ENCODE measurements around the gene DUSP22.

DUSP22 gene

DNA sequence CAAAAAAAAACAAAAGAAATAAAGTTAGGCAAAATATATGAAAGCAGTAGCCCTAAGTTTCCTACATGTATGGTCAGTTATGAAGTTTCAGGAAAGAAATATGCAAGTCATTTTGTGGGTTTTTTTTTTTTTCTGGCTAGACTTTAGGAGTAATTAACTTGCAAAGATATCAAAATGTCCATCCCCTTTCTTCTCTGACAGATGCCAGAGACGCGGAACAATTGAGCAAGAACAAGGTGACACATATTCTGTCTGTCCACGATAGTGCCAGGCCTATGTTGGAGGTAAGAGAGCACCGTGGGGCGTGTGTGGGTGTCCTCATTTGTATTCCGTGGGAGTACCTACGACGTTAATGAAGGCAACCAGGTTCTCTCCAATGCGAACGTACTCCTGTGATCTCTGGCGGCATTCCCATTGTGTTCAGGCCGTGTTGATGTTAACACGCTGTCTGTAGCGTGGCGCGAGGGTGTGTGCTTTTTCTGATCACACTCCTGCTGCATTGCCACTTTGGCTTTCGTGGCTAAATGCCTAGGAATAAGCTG, 19.5 kb downstream of the DUSP22 start:
- DNase-seq: no peak

DNA sequence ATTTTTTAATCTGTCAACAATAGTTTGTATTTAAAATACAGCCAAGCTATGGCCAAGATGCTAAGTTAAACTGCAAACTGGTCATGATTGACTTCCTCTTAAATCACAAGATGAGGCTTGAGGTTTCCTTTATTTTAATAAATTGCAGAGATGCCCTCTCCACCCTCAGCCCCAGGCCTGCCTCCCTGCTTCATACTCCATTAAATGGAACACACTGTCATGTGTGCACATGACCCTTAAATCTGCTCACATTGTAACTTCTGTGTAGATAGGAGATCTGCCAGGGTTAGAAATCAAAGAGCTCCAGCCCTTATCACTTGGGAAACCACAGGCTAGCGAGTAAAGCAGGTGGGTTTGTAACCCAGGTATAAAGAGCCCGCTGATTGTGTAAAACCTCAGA, 20.8 kb downstream of the DUSP22 start:
- DNase-seq: no peak

DNA sequence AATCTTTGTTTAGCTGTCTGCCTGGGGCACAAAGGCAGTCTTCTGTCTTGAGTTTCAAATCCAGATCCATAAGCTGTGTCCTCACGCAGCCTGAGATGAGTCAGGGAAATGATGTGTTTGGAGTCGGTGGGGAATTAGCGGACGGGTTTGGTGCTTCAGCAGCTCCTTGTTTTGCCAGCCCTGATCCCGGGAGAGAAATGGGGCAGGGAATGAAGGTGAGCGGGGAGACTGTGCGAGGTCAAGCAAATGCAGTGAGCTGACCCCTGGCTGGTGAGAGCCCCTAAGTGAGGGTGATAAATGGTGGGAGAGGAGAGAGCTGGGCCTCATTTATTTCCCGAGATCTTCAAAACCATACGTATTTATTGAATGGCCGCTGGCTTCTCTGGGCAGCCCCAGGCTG, 21.6 kb downstream of the DUSP22 start:
- DNase-seq: no peak

DNA sequence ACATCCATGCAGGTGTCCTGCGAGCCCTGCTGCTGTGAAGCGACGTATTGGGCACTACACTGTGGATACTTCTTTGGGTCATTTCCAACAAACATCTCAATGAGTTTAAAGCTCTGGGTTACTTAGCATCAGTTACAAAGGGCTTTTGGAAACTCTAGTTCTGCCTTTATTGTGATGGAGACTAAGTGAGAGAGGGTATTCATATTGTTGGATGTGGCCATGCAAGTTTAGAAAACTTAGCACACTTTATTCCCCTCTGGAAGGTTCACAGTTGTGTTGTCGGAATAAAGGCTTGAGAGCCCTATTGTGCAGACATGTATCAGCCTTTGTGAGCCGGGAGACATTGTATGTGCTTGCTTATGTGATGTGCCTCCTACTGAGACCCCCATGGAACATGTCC, 22.1 kb downstream of the DUSP22 start:
- DNase-seq: no peak

DNA sequence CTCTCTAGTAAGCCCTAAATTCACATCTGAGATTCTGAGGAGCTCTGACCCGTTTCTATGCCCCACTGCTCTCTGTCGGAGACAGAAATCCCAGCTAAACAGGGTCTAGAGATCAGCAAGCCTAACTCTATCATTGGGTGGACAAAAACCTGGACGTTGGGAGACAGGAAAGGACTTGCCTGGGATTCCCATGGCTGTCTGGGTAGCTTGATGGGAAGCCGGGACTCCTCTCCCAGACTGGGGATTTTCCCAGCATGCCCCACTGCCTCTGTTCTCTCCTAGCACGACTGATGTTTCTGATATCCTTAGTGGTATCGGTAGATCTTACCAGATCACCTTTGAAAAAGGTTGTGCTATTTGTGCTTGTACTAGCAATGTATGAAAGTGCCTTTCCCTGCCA, 22.9 kb downstream of the DUSP22 start:
- no peak for DNase-seq

DNA sequence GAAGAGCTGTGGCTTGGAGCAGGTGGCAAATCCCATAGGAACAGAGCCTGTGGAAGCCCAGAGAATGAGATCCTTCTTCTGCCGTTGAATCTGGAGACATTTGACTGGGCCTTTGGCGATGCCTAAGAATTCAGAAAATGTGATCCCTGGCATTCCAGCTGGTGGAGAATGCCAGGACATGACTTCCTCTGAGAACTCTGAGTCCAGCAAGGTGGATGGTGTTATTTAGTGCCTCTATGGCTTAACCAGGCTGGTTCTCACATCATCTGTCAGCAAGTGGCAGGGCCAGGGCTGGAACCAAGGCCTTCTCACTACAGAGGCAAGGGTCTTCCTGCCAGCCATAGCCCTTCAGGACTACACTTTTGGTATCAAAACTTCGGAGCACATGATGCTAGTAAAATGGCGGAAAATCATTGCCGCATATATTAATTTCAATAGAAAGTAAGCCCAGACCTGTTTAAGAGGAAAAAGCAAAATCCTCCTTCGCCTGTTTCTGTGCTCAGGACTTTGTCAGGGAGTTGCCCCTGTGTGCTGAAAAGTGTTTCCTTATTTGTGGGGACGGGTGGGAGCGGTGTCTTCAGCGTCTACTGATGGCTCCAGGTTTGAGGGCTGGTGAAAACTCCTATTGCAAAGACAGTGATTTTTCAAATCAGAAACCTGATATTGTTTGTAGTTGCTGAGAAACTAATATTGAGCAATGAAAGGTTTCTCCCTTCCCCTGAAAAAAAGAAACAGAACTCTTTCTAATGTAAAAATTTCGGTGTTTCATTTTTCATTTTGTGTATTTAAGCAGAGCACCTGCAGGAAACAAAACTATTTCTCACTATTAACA, 23.9 kb downstream of the DUSP22 start:
- DNase-seq: no peak

DNA sequence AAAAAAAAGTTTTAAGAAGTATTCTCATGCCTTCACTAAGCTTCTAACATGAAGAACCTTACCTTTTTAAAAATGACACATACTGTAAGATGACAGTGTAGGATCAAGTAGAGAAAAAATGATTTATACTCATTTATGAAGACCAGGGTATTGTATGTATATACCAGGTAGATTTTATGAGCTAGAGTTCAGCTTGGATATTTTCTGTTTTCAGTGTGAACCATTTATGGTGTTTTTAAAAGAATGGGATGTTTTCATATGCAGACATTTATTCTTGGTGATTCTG, 24.4 kb downstream of the DUSP22 start:
- DNase-seq: no peak

DNA sequence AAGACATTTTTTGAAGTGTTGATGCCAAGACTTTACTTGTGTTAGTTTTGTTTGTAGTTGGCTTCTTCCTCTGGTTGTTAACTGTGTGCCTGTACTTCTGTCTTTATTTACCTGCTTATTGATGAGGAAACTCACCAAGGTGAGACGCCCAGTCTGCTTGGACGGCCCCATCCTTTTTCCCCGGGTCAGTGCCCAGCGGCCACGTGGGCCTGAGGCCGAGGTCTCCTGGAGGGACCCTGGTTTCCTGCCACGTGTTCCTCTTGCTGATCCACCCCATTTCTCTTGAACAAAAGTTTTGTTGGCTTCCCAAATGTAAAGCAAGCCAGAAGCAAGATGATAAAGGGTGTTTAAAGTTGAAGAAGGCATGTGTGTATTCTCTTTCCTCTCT, 24.8 kb downstream of the DUSP22 start:
- no peak for DNase-seq

DNA sequence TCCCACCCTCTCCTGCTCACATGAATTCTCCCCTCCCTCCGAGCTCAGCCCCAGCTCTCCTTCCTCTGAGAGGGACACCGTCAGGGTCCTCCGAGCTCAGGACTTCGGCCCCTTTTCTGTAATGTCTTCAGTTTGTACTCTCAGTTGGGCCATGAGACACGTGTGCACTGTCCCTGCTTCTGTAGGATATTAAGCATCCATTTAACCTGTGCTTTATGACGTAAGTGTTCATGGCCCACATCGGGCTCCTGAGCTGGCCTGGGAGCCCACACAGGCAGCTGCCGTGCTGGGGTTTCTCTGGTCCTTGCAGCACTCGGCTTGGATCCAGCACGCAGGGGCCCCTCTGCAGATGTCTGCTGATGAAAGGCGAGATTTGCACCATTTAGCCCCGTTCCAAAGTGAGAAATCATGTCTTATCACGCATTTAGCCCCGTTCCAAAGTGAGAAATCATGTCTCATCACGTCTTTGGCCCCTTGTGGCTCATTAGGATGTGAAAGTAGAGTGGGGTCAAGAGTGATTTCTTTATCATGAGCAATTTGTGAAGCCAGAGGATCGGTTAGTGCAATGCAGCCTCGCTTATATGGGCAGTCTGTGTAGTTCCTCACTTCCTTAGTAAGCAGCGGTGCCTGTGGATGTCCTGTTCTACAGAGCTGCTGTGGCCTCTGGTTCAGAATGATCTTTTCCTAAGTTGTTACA, 25.3 kb downstream of the DUSP22 start:
- DNase-seq: no peak

DNA sequence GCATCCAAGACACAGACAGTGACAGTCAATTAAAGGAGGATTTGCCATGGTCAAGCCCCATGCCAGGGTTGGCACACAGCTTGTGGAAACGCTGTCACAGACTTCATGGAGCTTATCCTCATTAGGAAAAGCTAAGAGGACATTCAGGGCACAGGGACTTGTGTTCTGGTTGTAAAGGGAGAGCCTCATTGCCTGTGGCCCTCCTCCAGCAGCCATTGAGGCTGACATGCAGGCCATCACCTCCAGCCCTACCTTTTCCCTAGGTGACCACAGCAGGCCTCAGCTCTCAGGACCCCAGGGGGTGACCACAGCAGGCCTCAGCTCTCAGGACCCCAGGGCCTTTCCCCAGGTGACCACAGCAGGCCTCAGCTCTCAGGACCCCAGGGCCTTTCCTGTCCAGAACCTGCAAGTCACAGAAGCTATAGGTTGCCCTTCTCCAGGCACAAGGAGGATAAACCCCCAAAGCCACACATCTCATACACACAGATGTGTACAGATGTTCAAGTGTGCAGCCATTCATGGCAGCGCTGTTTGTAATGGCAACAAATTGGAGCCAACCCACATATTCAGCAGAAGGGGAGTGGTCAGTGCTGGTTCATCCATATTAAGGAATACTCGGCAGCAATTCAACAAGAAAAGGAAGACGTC, 26.1 kb downstream of the DUSP22 start:
- no peak for DNase-seq

DNA sequence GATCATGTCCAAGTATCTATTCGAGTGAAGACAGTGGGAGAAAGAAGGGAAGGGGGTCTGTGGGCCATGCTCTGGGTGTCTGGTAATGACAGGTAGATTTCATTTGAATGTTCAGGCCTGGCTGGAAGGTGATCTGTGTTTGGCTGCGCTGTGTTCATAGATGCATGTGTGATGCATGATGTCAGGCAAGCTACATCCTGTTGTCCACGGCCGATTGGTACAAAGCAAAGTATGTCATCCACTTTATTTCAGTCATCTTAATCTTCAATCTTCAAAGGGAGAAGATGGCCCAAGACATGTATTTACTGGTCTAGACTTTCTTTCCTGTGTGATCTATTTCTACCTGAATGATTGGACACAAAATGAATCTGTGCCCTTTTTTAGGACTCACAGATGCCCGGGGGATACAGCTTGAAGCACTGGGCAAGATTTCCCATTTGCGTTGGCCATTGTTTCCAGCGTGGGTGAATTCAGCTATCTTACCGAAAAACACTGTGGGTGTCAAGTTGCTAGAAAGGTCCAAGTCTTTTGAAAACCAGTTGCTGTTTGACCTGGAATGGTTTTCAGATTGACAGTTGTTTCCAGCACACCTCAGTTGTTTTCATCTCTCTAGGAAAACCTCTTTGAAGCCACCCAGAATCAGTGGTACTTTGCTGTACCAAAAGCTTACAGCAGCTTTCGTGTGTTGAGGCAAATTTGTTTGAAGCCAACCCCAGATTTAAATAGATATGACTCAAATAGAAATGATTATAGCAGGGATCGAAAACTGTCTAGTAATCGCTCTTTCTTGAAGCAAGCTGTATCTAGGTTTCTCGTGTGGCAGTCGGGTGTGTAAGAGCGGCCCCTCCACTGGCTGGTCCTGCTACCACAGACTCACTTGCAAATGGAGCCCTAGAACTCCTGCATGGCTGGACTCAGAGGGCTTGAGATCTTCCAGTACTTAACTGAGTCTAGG, 27.2 kb downstream of the DUSP22 start:
- DNase-seq: no peak

DNA sequence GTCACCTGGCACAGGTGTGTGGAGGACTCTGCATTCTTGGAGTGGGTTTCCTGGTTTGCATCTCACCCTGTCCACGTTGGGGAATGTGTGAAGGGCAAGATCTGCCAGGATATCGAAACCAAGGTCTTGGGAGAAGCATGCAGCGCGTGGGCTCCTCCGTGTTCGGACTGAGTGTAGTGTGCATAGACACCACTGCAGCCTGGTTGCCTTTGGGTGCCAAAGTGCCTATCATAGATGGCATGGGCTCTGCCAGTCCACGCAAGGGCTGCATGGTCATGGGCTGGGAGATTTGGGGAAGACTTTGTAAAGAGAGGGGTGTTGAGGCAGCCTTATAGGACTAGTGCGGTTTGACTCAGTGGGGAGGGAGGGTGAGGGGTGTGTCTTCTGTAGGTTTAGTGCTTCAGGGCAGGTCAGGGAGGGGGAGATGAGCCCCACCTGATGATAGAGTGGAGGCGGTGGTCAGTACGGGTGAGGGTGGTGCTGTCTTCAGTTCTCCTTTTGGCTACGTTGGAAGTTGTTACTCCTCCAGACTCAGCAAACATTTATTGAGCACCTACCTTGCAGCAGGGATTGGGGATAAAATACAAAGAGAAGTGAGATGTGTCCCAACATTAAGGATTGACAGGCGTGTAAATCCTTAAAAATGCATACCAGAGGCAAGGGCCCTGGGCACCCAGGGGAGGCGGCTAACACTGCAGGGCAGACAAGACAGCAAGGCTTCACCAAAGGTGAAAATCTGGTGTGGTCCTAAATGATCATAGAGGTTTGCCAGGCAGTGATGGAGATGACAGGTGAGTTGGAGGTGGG, 28.3 kb downstream of the DUSP22 start:
- DNase-seq: no peak

DNA sequence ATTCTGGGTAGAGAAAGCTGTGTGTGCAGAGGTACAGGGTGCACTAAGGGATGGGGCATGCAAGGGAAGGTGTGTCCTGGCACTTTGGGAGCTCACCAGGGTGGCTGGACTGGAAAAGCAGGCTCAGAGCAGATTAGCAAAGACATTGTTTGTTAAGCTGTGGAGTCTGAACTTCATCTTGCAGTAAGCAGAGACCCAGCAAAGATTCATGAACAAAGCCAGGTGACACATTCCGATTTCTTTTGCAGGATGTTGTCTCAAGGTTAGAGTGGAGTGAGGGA, 28.8 kb downstream of the DUSP22 start:
- no peak for DNase-seq

DNA sequence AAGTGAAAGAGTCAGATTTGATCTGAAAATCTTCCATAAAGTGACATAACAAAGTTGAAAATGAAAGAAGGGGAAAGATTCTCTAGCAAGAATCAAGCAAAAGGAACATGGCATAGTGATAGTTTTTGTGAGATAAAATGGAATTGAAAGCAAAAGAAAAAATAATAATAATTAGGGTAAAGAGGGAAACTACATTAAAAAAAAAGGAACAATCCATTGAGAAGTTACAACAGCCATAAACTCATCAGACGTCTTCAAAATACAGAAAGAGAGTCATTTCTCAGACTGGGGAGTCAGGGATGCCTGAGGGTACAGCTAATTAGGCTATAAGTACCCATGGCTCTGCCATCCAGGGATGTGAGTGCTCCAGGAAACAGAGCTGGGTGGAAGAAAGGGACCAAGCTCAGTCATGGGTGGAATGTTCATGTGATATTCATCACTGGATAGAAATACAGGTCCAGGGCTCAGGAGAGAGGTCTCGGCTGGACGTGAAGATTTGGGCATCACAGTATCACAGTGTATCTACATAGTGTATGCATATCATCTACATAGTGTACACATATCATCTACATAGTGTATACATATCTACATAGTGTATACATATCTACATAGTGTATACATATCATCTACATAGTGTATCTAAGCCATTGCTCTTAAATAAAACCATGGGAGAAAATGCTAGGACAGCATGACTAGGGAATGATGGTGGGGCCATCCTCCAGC, 29.4 kb downstream of the DUSP22 start:
- DNase-seq: no peak

DNA sequence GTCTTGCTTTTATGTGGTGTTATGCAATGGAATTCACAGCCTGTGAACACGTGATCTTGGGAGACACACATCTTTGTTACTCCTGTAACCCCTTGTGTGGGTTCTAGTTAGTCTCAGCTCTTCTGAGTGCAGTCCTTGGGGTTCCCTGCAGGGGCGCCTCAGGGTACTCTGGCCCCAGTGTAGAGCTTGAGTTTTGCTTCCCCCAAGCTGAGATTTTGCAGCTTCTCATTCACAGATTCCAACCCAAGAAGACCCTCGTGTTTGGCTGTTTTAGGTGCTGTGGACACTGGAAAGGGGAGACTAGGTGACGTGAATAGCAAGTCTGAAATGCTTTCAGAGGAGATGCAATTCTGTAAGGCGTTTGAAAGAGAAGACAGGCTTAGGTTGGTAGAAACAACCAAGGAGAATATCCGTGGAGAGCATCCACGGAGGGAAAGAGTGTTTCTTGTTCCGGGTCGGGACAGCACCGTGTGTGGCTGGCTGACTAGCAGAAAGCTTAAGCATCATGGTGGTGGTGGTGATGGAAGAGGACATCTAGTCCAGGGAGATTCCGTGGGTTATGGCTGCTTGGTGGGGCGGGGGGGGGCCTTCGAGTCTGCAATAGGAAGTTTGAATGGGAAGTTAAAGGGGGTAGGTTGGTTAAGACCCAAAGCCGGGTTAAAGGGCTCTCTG, 30.1 kb downstream of the DUSP22 start:
- no peak for DNase-seq

DNA sequence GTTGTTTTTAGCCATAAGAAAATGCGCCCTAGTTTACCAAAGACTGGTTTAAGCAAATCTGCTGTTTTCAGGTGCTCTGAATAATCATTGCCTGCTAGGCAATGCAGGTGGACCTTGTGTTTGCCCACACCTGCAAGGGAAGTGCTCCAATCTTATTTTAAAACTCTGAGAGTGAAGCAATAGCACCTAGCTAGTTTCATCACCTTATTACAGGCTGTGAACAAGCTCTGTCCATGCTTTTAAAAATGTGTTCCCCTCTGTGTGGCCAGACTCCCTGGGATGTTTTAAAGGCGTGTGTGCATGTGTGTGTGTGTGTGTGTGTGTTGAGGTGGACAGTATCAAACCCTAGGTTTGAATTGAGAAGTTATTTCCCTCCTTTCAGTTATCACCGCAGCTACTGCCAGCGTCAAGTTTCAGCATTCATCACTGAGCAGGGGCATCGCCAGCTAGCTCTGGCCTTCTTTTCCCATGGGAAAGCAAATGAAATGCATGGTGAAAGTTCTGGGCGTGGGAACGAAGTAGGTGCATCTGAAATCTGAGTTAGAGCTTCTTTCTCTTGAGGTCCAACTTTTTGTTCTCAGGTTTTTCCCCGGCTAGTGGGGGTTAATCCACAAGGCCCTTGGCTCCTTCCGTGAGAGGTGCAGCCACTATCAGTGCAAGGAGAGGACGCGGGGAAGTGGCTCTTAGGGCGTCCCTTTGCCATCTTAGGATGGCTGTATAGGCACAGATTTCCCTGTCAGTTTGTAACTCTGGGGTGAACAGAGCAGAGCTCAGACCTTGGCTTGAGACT, 30.8 kb downstream of the DUSP22 start:
- DNase-seq: no peak

DNA sequence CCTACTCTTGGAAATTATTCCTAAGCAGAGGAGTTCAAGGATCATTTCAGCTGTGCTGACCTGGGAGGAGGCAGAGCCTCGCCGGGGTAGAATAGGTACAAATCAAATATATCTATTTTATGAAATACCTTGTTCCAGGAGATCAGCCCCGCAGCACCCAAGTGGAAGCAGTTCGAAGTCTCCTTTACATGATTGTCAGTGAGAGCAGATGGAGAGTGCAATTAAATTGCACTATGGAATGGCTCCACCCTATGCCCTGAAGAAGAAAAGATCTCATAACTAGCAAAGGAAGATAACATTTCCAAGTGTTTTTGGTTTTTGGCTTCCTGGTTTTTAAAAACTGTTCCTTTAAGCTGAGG, 31.4 kb downstream of the DUSP22 start:
- DNase-seq: no peak

DNA sequence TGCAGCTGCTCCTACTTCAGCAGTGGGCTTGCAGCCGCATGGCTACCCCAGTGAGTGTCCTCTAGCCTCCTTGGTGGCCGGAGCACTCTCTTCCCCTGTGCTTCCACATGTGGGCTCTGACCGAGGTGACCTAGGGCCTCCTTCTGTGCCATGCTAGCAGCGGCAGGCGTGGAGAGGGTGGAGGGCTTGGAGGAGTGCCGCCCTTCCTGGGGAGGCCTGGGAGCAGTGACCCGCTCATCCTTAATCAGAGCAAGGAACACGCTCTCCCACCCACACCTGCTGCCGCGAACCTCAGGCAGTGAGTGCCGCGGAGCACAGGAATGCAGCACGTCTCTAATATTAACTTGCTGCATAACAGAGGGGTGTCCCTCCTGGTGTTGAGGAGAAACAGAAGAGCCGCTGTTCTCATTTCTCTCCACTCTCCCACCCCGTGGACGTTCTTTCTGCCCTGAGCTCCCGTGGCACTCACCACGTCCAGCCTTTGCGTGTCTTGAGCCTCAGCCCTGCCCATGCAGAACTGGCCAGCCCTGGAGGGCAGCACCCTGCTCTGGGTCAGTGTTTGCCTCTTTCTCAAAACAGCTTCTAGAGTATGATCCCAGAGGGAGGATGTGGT, 31.9 kb downstream of the DUSP22 start:
- DNase-seq: no peak

DNA sequence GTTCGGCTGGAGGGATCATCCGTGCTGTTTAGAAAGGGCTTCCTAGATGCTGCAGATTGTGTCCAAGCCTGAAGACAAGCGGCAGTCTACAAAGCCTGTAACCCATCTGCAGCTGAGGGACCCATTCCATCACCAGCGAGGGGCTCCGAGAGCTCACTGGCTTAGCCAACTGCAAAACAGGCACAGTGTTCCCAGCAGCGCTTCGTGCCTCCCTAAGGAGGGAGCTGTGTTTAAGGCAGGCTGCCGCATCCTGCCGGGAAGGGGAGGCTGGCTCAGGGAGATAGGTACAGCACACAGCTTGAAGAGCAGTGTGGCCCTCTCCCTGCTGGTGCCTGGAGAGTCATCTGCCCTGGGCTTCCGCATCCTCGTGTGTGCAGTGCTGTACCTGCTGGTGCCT, 32.4 kb downstream of the DUSP22 start:
- no peak for DNase-seq
